Natural killer cell (primary cell): ENCODE data around the gene ATF4. TPM values are rescaled to one million over a fixed set of nuclear protein-coding genes. Genes with fewer than 3 reads are reported as not detected.

Experiments
- ATAC-seq, 3 donors: fragments of 150-1000 bp in 2 of 3; fragments of 200-7000 bp in 1 of 3; cut with Tn5 transposase; 1 replicate in 1 of 3; 2 replicates in 2 of 3; pipeline ENCODE4 v1.10.0; 2021; ENCODE audit warnings: mild to moderate bottlenecking in 2 of 3, moderate library complexity in 2 of 3
- DNase-seq, 2 donors: peaks; one replicate each; pipeline versions ENCODE4 v3.0.0 to v3.0.0-alpha.2; 2013 to 2021; ENCODE audit warnings: mixed read lengths in 1 of 2
- H3K27ac ChIP-seq: one replicate; pipeline ENCODE4 v1.5.1; 2013; ENCODE audit warnings: mild to moderate bottlenecking, low read length
- H3K27me3 ChIP-seq: one replicate; pipeline ENCODE4 v1.6.1; 2013; ENCODE audit warnings: low read length; ENCODE audit not compliant: control insufficient read depth, insufficient read depth
- H3K36me3 ChIP-seq: one replicate; pipeline ENCODE4 v1.6.1; 2013; ENCODE audit warnings: low read length; ENCODE audit not compliant: control insufficient read depth, insufficient read depth
- H3K4me1 ChIP-seq: one replicate; pipeline ENCODE4 v1.6.1; 2013; ENCODE audit warnings: low read length; ENCODE audit not compliant: control insufficient read depth, insufficient read depth
- H3K4me3 ChIP-seq: one replicate; pipeline ENCODE4 v1.5.1; 2013; ENCODE audit warnings: low read length
- H3K9me3 ChIP-seq: one replicate; pipeline ENCODE4 v1.6.1; 2013; ENCODE audit warnings: low read length; ENCODE audit not compliant: control insufficient read depth, insufficient read depth
- H3K27ac Mint-ChIP-seq, 2 donors: one replicate each; pipeline ENCODE4 v1.8.0; 2022; ENCODE audit warnings: mild to moderate bottlenecking in 2 of 2, mixed read lengths in 2 of 2, moderate library complexity in 1 of 2
- H3K27me3 Mint-ChIP-seq, 2 donors: one replicate each; pipeline ENCODE4 v1.8.0; 2022; ENCODE audit warnings: low read depth in 2 of 2, mixed read lengths in 2 of 2
- H3K36me3 Mint-ChIP-seq: one replicate; pipeline ENCODE4 v1.8.0; 2022; ENCODE audit warnings: mixed read lengths
- H3K4me1 Mint-ChIP-seq, 2 donors: one replicate each; pipeline ENCODE4 v1.8.0; 2022; ENCODE audit warnings: mixed read lengths in 2 of 2
- H3K4me3 Mint-ChIP-seq: one replicate; pipeline ENCODE4 v1.8.0; 2022; ENCODE audit warnings: mild to moderate bottlenecking, moderate library complexity, mixed read lengths
- H3K9me3 Mint-ChIP-seq, 2 donors: one replicate each; pipeline ENCODE4 v1.8.0; 2022; ENCODE audit warnings: mixed read lengths in 2 of 2
- WGBS: methylation state at CpG from one replicate; pipeline ENCODE4 v1.1.7; 2013; ENCODE audit warnings: missing lambda C conversion rate; ENCODE audit not compliant: insufficient coverage; 5-methylcytosine and 5-hydroxymethylcytosine counted together
- intact Hi-C: fragments of 100-400 bp; cut with micrococcal nuclease; formaldehyde crosslinking; loops from one replicate; pipeline ENCODE4 v1.14.2; 2022
- total RNA-seq, 4 donors: library from RNA; stranded (reverse); fragments of 120-200 nt in 1 of 4; gene quantifications; one replicate each; pipeline versions ENCODE4 v1.2.3 to v1.2.4, GENCODE V29; 2013 to 2022
- TF ChIP-seq, protein P1 (sequence below): fragments of 200-600 bp; IDR thresholded peaks from one replicate; pipeline ENCODE4 v1.8.0; 2022; ENCODE audit warnings: antibody characterized with exemption

ATF4 gene
- total RNA-seq, 3 donors from 2014 or later (not counting 1 experiment from before 2014, with no cell fraction given), result 235 to 242 (median 238) TPM

- Histone ChIP-seq H3K27me3 (no peaks in the 10 kb centered on the region), H3K9me3 (no peaks in the 10 kb centered on the region), H3K4me1 (no peaks in the 10 kb centered on the region), H3K27ac (no peak overlapping the region), H3K4me3 (no peak overlapping the region), H3K36me3 (no peaks in the 10 kb centered on the region)
- intact Hi-C loops, result no loop called here
- no peaks in the 10 kb centered on the region for H3K27me3 Mint-ChIP-seq
- TF ChIP-seq, protein P1, sequence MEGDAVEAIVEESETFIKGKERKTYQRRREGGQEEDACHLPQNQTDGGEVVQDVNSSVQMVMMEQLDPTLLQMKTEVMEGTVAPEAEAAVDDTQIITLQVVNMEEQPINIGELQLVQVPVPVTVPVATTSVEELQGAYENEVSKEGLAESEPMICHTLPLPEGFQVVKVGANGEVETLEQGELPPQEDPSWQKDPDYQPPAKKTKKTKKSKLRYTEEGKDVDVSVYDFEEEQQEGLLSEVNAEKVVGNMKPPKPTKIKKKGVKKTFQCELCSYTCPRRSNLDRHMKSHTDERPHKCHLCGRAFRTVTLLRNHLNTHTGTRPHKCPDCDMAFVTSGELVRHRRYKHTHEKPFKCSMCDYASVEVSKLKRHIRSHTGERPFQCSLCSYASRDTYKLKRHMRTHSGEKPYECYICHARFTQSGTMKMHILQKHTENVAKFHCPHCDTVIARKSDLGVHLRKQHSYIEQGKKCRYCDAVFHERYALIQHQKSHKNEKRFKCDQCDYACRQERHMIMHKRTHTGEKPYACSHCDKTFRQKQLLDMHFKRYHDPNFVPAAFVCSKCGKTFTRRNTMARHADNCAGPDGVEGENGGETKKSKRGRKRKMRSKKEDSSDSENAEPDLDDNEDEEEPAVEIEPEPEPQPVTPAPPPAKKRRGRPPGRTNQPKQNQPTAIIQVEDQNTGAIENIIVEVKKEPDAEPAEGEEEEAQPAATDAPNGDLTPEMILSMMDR, result no peak
- 86% methylated on average over 3 of the region's 3 CpGs for WGBS
- H3K4me3 Mint-ChIP-seq, result no peak overlapping the region
- DNase-seq (no peak), ATAC-seq (no peak)
- no peaks in the 10 kb centered on the region for H3K4me1 Mint-ChIP-seq
- no peaks in the 10 kb centered on the region for H3K36me3 Mint-ChIP-seq
- H3K9me3 Mint-ChIP-seq, result no peaks in the 10 kb centered on the region
- H3K27ac Mint-ChIP-seq, result no peak overlapping the region
Observed at GRCh38 chr22:39479254-39479653, 41.1 kb upstream of the ATF4 start.

- no peak overlapping the region for H3K27ac ChIP-seq
- ATAC-seq, result no peak
- Mint-ChIP-seq H3K27ac (no peak overlapping the region), H3K4me1 (no peaks in the 10 kb centered on the region), H3K27me3 (no peaks in the 10 kb centered on the region), H3K36me3 (no peaks in the 10 kb centered on the region), H3K9me3 (no peaks in the 10 kb centered on the region), H3K4me3 (no peak overlapping the region)
- H3K4me1 ChIP-seq, result no peaks in the 10 kb centered on the region
- no peak overlapping the region for H3K4me3 ChIP-seq
- DNase-seq, result no peak
- no peaks in the 10 kb centered on the region for H3K9me3 ChIP-seq
- intact Hi-C loops, result no loop called here
- TF ChIP-seq, protein P1, result no peak
- H3K27me3 ChIP-seq, result no peaks in the 10 kb centered on the region
- no peaks in the 10 kb centered on the region for H3K36me3 ChIP-seq
- 87% methylated on average over 1 of the region's 1 CpG for WGBS
Observed at GRCh38 chr22:39480557-39480956, 39.8 kb upstream of the ATF4 start.

DNA sequence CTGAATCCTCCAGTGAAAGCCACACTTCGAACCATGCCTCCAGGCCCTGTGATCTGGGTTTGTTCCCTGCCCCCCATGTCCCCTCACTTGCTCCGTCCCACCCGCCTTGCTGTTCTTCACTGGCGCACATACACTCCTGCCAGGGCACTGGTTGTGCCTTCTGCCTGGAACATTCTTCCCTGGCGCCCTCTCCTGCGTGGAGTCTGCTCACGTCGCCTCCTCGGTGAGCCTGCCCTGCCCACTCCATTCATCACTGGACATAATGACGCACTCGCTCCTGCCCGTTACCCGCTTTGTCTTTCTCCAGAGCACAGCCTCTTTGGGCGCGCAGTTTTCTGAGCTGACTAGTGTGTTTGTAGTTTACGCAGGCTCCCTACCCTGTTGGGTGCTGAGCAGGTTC, 39.3 kb upstream of the ATF4 start:
- no peaks in the 10 kb centered on the region for H3K36me3 Mint-ChIP-seq
- H3K27ac Mint-ChIP-seq, result no peak overlapping the region
- Histone ChIP-seq H3K27me3 (no peaks in the 10 kb centered on the region), H3K4me1 (no peaks in the 10 kb centered on the region), H3K4me3 (no peak overlapping the region), H3K27ac (no peak overlapping the region), H3K9me3 (no peaks in the 10 kb centered on the region), H3K36me3 (no peaks in the 10 kb centered on the region)
- no peak overlapping the region for H3K4me3 Mint-ChIP-seq
- 88% methylated on average over 16 of the region's 16 CpGs for WGBS
- no peaks in the 10 kb centered on the region for H3K9me3 Mint-ChIP-seq
- no peaks in the 10 kb centered on the region for H3K27me3 Mint-ChIP-seq
- H3K4me1 Mint-ChIP-seq, result no peaks in the 10 kb centered on the region
- TF ChIP-seq, protein P1, result no peak
- intact Hi-C loops, result no loop called here
- no peak for DNase-seq
- ATAC-seq, result no peak

- Mint-ChIP-seq H3K4me3 (no peak overlapping the region), H3K4me1 (no peaks in the 10 kb centered on the region), H3K27ac (no peak overlapping the region), H3K9me3 (no peaks in the 10 kb centered on the region), H3K36me3 (no peaks in the 10 kb centered on the region), H3K27me3 (no peaks in the 10 kb centered on the region)
- DNase-seq (no peak), ATAC-seq (no peak)
- TF ChIP-seq, protein P1, result no peak
- H3K27ac ChIP-seq, result no peak overlapping the region
- H3K9me3 ChIP-seq, result no peaks in the 10 kb centered on the region
- no peaks in the 10 kb centered on the region for H3K36me3 ChIP-seq
- no peak overlapping the region for H3K4me3 ChIP-seq
- H3K4me1 ChIP-seq, result no peaks in the 10 kb centered on the region
- no peaks in the 10 kb centered on the region for H3K27me3 ChIP-seq
- WGBS, result 90% methylated on average over 5 of the region's 5 CpGs
- intact Hi-C loops, result no loop called here
Observed at GRCh38 chr22:39481595-39481994, 38.8 kb upstream of the ATF4 start.
